Prostate gland (tissue), 2 donors: ENCODE results near the gene PFKP. TPM values are rescaled to one million over a fixed set of nuclear protein-coding genes. Genes with fewer than 3 reads are reported as not detected.

Source experiments
- DNase-seq: peaks from one replicate; pipeline ENCODE4 v3.0.0-alpha.2; 2019; ENCODE audit warnings: low spot score
- H3K27ac ChIP-seq, 2 donors: fragments of 200-600 bp; sonication (generic); 2 replicates each; pipeline ENCODE4 v1.5.1; 2017 to 2019
- H3K27me3 ChIP-seq: fragments of 200-600 bp; sonication (generic); replicated peaks from 2 replicates; pipeline ENCODE4 v1.5.1; 2019; ENCODE audit not compliant: insufficient read depth
- H3K36me3 ChIP-seq, 2 donors: fragments of 200-600 bp; sonication (generic); 1 replicate in 1 of 2; 2 replicates in 1 of 2; pipeline versions ENCODE4 v1.5.1 to v1.8.1; 2017 to 2019
- H3K4me1 ChIP-seq: fragments of 200-600 bp; sonication (generic); replicated peaks from 2 replicates; pipeline ENCODE4 v1.5.1; 2019
- H3K4me3 ChIP-seq, 2 donors: fragments of 200-600 bp; sonication (generic); 2 replicates each; pipeline ENCODE4 v1.5.1; 2017 to 2019
- H3K9me3 ChIP-seq: fragments of 200-600 bp; sonication (generic); 2 replicates; pipeline ENCODE4 v1.5.1; 2017
- CTCF ChIP-seq, 4 experiments: fragments of 200-600 bp in 2 of 4; fragments of 450-650 bp in 2 of 4; sonication (generic) in 2 of 4; IDR thresholded peaks; 1 replicate in 3 of 4; 2 replicates in 1 of 4; pipeline ENCODE4 v1.5.1; 2016 to 2019; ENCODE audit warnings: antibody characterized with exemption in 4 of 4, mild to moderate bottlenecking in 2 of 4, moderate library complexity in 2 of 4
- POLR2A ChIP-seq: fragments of 450-650 bp; IDR thresholded peaks from one replicate; pipeline ENCODE4 v1.6.1; 2016; ENCODE audit warnings: antibody characterized with exemption, mild to moderate bottlenecking
- POLR2AphosphoS5 ChIP-seq: sonication (generic); formaldehyde crosslinking; IDR thresholded peaks from one replicate; pipeline ENCODE4 v1.6.1; 2017; ENCODE audit warnings: antibody characterized with exemption
- WGBS: methylation state at CpG from one replicate; pipeline ENCODE4 v1.1.5; 2018; 5-methylcytosine and 5-hydroxymethylcytosine counted together
- intact Hi-C: fragments of 100-400 bp; cut with DNase I; formaldehyde crosslinking; loops from one replicate; pipeline ENCODE4 v1.14.2; 2022
- total RNA-seq, 2 donors: library from RNA; depleted of rRNA; stranded (reverse); fragments of >200 nt; gene quantifications; one replicate each; pipeline ENCODE4 v1.1.0, GENCODE V29; 2016

The PFKP gene
- total RNA-seq, 2 donors from 2014 or later = 35.1 to 86.9 TPM

GRCh38 chr10:3081383-3081981 lies 14.1 kb downstream of the PFKP start:
- Histone ChIP-seq H3K27me3 (no peaks in the 10 kb centered on the region), H3K36me3 (no peaks in the 10 kb centered on the region), H3K27ac (no peak overlapping the region), H3K9me3 (no peaks in the 10 kb centered on the region), H3K4me1 (no peaks in the 10 kb centered on the region), H3K4me3 (no peak overlapping the region)
- DNase-seq = no peak
- TF ChIP-seq POLR2AphosphoS5 (no peak), CTCF (IDR thresholded peaks at IDR 0.05) (no peak), POLR2A (no peak)
- WGBS = 80% methylated on average over 8 of the region's 8 CpGs
- intact Hi-C loops = no loop called here

- WGBS = 88% methylated on average over 15 of the region's 15 CpGs
- no peaks in the 10 kb centered on the region for H3K27me3 ChIP-seq
- no peak for DNase-seq
- intact Hi-C loops = no loop called here
- no peak for TF ChIP-seq CTCF (IDR thresholded peaks at IDR 0.05)
- no peak for TF ChIP-seq POLR2A
- no peak for TF ChIP-seq POLR2AphosphoS5
- no peak overlapping the region for H3K27ac ChIP-seq
- no peak overlapping the region for H3K4me3 ChIP-seq
- no peaks in the 10 kb centered on the region for H3K36me3 ChIP-seq
- no peaks in the 10 kb centered on the region for H3K9me3 ChIP-seq
- no peaks in the 10 kb centered on the region for H3K4me1 ChIP-seq
These were observed 14.9 kb downstream of the PFKP start for GRCh38 chr10:3082290-3082689.

GRCh38 chr10:3085785-3086567 lies 18.6 kb downstream of the PFKP start:
- no peak for DNase-seq
- H3K4me3 ChIP-seq = no peak overlapping the region
- H3K36me3 ChIP-seq = no peaks in the 10 kb centered on the region
- no peaks in the 10 kb centered on the region for H3K4me1 ChIP-seq
- TF ChIP-seq POLR2AphosphoS5 (no peak), CTCF (IDR thresholded peaks at IDR 0.05) (no peak), POLR2A (no peak)
- WGBS = 80% methylated on average over 20 of the region's 20 CpGs
- no peaks in the 10 kb centered on the region for H3K9me3 ChIP-seq
- H3K27ac ChIP-seq = no peak overlapping the region
- no peaks in the 10 kb centered on the region for H3K27me3 ChIP-seq
- intact Hi-C loops = no loop called here

- no peak for DNase-seq
- TF ChIP-seq CTCF (IDR thresholded peaks at IDR 0.05) (no peak), POLR2AphosphoS5 (no peak), POLR2A (no peak)
- no peaks in the 10 kb centered on the region for H3K36me3 ChIP-seq
- no peaks in the 10 kb centered on the region for H3K4me1 ChIP-seq
- H3K27ac ChIP-seq = peak overlapping the region in 1 of 2 donors; percentile 45
- H3K27me3 ChIP-seq = no peaks in the 10 kb centered on the region
- H3K9me3 ChIP-seq = no peaks in the 10 kb centered on the region
- intact Hi-C loops = no loop called here
- H3K4me3 ChIP-seq = no peak overlapping the region
- 66% methylated on average over 12 of the region's 12 CpGs for WGBS
These were observed 23.0 kb downstream of the PFKP start for GRCh38 chr10:3090388-3090787.
